Neural cell (in vitro differentiated cells): ENCODE results near the gene FBLN2. TPM values are rescaled to one million over a fixed set of nuclear protein-coding genes. Genes with fewer than 3 reads are reported as not detected.

ENCODE experiments used
- H2AFZ ChIP-seq: fragments of 200-600, 300-800 bp; sonication (generic), shearing (Covaris generic); 2 replicates; pipeline ENCODE4 v1.6.0; 2014; ENCODE audit warnings: low read depth, mild to moderate bottlenecking, antibody characterized with exemption, low read length, moderate library complexity
- H3F3A ChIP-seq: fragments of 200-600 bp; shearing (Covaris generic); 2 replicates; pipeline ENCODE4 v1.6.1; 2016; ENCODE audit warnings: mild to moderate bottlenecking, moderate library complexity, mixed read lengths, antibody characterized with exemption, low read length; ENCODE audit not compliant: insufficient read depth, poor library complexity, severe bottlenecking
- H3K27ac ChIP-seq: fragments of 200-600, 300-800 bp; sonication (generic), shearing (Covaris generic); 2 replicates; pipeline ENCODE4 v1.5.1; 2014; ENCODE audit warnings: mild to moderate bottlenecking, low read length, moderate library complexity
- H3K27me3 ChIP-seq: fragments of 300-800, 200-600 bp; sonication (generic), shearing (Covaris generic); 2 replicates; pipeline ENCODE4 v1.6.0; 2014; ENCODE audit warnings: mild to moderate bottlenecking, low read depth, low read length, moderate library complexity; ENCODE audit not compliant: insufficient read depth
- H3K36me3 ChIP-seq: fragments of 300-800, 200-600 bp; sonication (generic), shearing (Covaris generic); 2 replicates; pipeline ENCODE4 v1.5.1; 2014; ENCODE audit warnings: mild to moderate bottlenecking, antibody characterized with exemption, low read length, moderate library complexity; ENCODE audit not compliant: insufficient read depth
- H3K4me2 ChIP-seq: fragments of 300-800, 200-600 bp; sonication (generic), shearing (Covaris generic); 2 replicates; pipeline ENCODE4 v1.6.0; 2014; ENCODE audit warnings: mild to moderate bottlenecking, low read length
- H3K4me3 ChIP-seq: fragments of 300-800, 200-600 bp; sonication (generic), shearing (Covaris generic); 2 replicates; pipeline ENCODE4 v1.5.1; 2014; ENCODE audit warnings: mild to moderate bottlenecking, low read length, moderate library complexity
- H3K79me2 ChIP-seq: fragments of 200-600 bp; shearing (Covaris generic); replicated peaks from 2 replicates; pipeline ENCODE4 v1.6.0; 2014; ENCODE audit warnings: mild to moderate bottlenecking, low read length, moderate library complexity; ENCODE audit not compliant: insufficient read depth
- H3K9ac ChIP-seq: fragments of 300-800, 200-600 bp; sonication (generic), shearing (Covaris generic); 2 replicates; pipeline ENCODE4 v1.6.1; 2016; ENCODE audit warnings: mild to moderate bottlenecking, low read length, mixed read lengths
- H3K9me2 ChIP-seq: fragments of 200-600 bp; shearing (Covaris generic); 2 replicates; pipeline ENCODE4 v1.6.1; 2016; ENCODE audit warnings: mild to moderate bottlenecking, low read length, mixed read lengths; ENCODE audit not compliant: insufficient read depth
- H3K9me3 ChIP-seq: fragments of 200-600, 300-800 bp; sonication (generic), shearing (Covaris generic); 2 replicates; pipeline ENCODE4 v1.6.1; 2016; ENCODE audit warnings: mild to moderate bottlenecking, mixed run types, low read length, moderate library complexity, mixed read lengths
- H4K20me1 ChIP-seq: fragments of 200-600 bp; shearing (Covaris generic); 2 replicates; pipeline ENCODE4 v1.6.1; 2016; ENCODE audit warnings: mild to moderate bottlenecking, mixed run types; ENCODE audit not compliant: insufficient read depth
- EP300 ChIP-seq: fragments of 450-650 bp; conservative IDR thresholded peaks from 2 replicates; pipeline ENCODE4 v1.6.1; 2014; ENCODE audit warnings: antibody characterized with exemption, mild to moderate bottlenecking, moderate library complexity; ENCODE audit not compliant: poor library complexity, severe bottlenecking
- EZH2 ChIP-seq: fragments of 200-600, 300-800 bp; shearing (Covaris generic), sonication (generic); IDR thresholded peaks from 2 replicates; pipeline ENCODE4 v1.6.1; 2014; ENCODE audit warnings: antibody characterized with exemption, low read length, borderline replicate concordance, mild to moderate bottlenecking; ENCODE audit not compliant: insufficient read depth, poor library complexity, severe bottlenecking
- MXI1 ChIP-seq: fragments of 450-650 bp; conservative IDR thresholded peaks from 2 replicates; pipeline ENCODE4 v1.6.1; 2014; ENCODE audit warnings: antibody characterized with exemption, mild to moderate bottlenecking; ENCODE audit not compliant: poor library complexity, severe bottlenecking
- POLR2AphosphoS5 ChIP-seq: IDR thresholded peaks from 2 replicates; pipeline ENCODE4 v1.6.1; 2012
- RAD21 ChIP-seq: fragments of 450-650 bp; conservative IDR thresholded peaks from 2 replicates; pipeline ENCODE4 v1.6.1; 2014; ENCODE audit warnings: antibody characterized with exemption, mild to moderate bottlenecking, moderate library complexity
- SMC3 ChIP-seq: fragments of 450-650 bp; conservative IDR thresholded peaks from 2 replicates; pipeline ENCODE4 v1.6.1; 2014; ENCODE audit warnings: antibody characterized with exemption, mild to moderate bottlenecking, moderate library complexity; ENCODE audit not compliant: poor library complexity
- TAF1 ChIP-seq: IDR thresholded peaks from 2 replicates; pipeline ENCODE4 v1.6.1; 2012; ENCODE audit warnings: low read depth
- polyA plus RNA-seq: library from polyadenylated mRNA; depleted of rRNA; stranded (reverse); fragments of >200 nt; gene quantifications from 2 replicates; pipeline ENCODE4 v1.2.3, GENCODE V29; 2014
- TF ChIP-seq, protein P1 (sequence below): IDR thresholded peaks from 2 replicates; pipeline ENCODE4 v1.6.1; 2012; ENCODE audit warnings: borderline replicate concordance
- TF ChIP-seq, protein P2 (sequence below): fragments of 450-650 bp; IDR thresholded peaks from 2 replicates; pipeline ENCODE4 v1.5.1; 2014; ENCODE audit warnings: antibody characterized with exemption, mild to moderate bottlenecking, moderate library complexity; ENCODE audit not compliant: poor library complexity, severe bottlenecking

FBLN2 gene
- polyA plus RNA-seq, 1 donor from 2014 or later: 0.37 TPM

DNA sequence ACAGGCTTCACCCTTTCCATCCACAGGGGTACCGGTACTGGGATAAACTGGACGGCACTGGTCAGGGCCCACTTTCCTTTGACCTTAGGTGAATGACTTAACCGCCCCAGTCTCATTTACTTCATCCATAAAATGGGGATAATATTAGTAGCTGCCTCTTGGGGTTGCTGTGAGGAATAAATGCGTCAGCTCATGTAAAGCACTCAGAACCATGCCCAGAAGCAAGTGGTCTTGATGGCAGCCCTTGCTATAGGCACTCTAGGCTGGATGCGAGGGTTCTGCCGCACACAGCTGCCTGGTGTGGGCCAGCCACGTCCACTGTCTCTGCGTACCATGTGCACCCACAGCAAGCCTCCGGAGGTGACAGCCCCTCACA lies 32.2 kb upstream of the FBLN2 start:
- no peaks in the 10 kb centered on the region for H4K20me1 ChIP-seq

DNA sequence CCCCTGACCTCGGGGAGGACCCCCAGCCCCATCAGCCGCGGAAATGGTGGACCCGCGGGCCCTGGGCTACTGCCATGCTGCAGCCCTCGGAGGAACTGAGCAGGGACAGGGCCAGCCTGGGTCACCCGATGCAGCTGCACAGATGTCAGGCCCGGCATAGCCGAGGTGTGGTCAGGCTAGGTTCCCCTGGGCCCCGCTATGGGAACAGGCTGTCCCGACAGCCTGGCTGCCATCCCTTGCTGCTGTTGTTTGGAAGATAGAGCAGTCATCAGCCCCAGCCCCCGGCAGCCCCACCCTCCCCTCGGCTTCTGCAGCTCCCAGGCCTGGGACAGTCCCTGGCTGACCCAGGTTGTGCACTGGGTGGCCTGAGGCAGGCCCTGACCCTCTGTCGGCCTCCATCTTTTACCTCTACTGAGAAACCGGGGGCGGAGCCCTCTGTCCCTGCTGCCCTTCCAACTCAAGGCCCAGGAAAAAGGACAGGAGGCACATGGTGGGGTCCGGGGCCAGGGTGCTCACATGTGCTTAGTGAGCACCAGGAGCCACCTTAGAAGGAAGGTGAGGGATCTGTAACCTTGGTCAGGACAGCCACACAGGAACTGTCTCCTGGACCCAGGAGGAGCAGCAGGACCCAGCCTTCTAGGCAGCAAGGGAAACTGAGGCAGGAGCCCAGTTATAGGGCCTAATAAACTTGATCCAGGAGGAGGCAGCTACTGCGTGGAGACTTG lies 31.5 kb upstream of the FBLN2 start:
- H3K4me3 ChIP-seq: no peak overlapping the region
- H3K9ac ChIP-seq: no peak overlapping the region
- H3F3A ChIP-seq: no peaks in the 10 kb centered on the region
- H3K79me2 ChIP-seq: no peaks in the 10 kb centered on the region
- H4K20me1 ChIP-seq: no peaks in the 10 kb centered on the region
- H3K4me2 ChIP-seq: no peak overlapping the region
- no peaks in the 10 kb centered on the region for H3K36me3 ChIP-seq
- H3K27ac ChIP-seq: no peak overlapping the region
- H3K27me3 ChIP-seq: no peaks in the 10 kb centered on the region
- H2AFZ ChIP-seq: no peak overlapping the region
- H3K9me2 ChIP-seq: no peaks in the 10 kb centered on the region
- H3K9me3 ChIP-seq: no peaks in the 10 kb centered on the region
- TF ChIP-seq, protein P1, sequence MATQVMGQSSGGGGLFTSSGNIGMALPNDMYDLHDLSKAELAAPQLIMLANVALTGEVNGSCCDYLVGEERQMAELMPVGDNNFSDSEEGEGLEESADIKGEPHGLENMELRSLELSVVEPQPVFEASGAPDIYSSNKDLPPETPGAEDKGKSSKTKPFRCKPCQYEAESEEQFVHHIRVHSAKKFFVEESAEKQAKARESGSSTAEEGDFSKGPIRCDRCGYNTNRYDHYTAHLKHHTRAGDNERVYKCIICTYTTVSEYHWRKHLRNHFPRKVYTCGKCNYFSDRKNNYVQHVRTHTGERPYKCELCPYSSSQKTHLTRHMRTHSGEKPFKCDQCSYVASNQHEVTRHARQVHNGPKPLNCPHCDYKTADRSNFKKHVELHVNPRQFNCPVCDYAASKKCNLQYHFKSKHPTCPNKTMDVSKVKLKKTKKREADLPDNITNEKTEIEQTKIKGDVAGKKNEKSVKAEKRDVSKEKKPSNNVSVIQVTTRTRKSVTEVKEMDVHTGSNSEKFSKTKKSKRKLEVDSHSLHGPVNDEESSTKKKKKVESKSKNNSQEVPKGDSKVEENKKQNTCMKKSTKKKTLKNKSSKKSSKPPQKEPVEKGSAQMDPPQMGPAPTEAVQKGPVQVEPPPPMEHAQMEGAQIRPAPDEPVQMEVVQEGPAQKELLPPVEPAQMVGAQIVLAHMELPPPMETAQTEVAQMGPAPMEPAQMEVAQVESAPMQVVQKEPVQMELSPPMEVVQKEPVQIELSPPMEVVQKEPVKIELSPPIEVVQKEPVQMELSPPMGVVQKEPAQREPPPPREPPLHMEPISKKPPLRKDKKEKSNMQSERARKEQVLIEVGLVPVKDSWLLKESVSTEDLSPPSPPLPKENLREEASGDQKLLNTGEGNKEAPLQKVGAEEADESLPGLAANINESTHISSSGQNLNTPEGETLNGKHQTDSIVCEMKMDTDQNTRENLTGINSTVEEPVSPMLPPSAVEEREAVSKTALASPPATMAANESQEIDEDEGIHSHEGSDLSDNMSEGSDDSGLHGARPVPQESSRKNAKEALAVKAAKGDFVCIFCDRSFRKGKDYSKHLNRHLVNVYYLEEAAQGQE: no peak
- TF ChIP-seq TAF1 (no peak), SMC3 (no peak), EZH2 (no peak), RAD21 (no peak), MXI1 (no peak), EP300 (no peak)
- TF ChIP-seq, protein P2, sequence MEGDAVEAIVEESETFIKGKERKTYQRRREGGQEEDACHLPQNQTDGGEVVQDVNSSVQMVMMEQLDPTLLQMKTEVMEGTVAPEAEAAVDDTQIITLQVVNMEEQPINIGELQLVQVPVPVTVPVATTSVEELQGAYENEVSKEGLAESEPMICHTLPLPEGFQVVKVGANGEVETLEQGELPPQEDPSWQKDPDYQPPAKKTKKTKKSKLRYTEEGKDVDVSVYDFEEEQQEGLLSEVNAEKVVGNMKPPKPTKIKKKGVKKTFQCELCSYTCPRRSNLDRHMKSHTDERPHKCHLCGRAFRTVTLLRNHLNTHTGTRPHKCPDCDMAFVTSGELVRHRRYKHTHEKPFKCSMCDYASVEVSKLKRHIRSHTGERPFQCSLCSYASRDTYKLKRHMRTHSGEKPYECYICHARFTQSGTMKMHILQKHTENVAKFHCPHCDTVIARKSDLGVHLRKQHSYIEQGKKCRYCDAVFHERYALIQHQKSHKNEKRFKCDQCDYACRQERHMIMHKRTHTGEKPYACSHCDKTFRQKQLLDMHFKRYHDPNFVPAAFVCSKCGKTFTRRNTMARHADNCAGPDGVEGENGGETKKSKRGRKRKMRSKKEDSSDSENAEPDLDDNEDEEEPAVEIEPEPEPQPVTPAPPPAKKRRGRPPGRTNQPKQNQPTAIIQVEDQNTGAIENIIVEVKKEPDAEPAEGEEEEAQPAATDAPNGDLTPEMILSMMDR: no peak

More for the DNA sequence above, 32.2 kb upstream of the FBLN2 start:
- no peaks in the 10 kb centered on the region for H3K9me3 ChIP-seq
- H3K9me2 ChIP-seq: no peaks in the 10 kb centered on the region
- no peak overlapping the region for H2AFZ ChIP-seq
- H3K27me3 ChIP-seq: no peaks in the 10 kb centered on the region
- H3K4me3 ChIP-seq: no peak overlapping the region
- no peak overlapping the region for H3K4me2 ChIP-seq
- no peaks in the 10 kb centered on the region for H3F3A ChIP-seq
- H3K79me2 ChIP-seq: no peaks in the 10 kb centered on the region
- no peak overlapping the region for H3K27ac ChIP-seq
- TF ChIP-seq SMC3: no peak
- TF ChIP-seq, protein P1: no peak
- no peak for TF ChIP-seq EZH2
- TF ChIP-seq EP300: no peak
- no peak for TF ChIP-seq TAF1
- no peak for TF ChIP-seq POLR2AphosphoS5
- TF ChIP-seq, protein P2: no peak
- TF ChIP-seq MXI1: no peak
- TF ChIP-seq RAD21: no peak
- H3K36me3 ChIP-seq: no peaks in the 10 kb centered on the region
- no peak overlapping the region for H3K9ac ChIP-seq
